Hematopoietic multipotent progenitor cell treated with erythropoietin and hydrocortisone succinate and interleukin-3 and kit ligand, for 17 days (in vitro differentiated cells): Measurements from ENCODE around the gene UCK1.

Experiments
- DNase-seq: peaks from one replicate; pipeline ENCODE4 v3.0.0-alpha.2; 2015; ENCODE audit warnings: low spot score

The UCK1 gene

GRCh38 chr9:131476777-131477345 lies 54.2 kb downstream of the UCK1 start:
- DNase-seq, result no peak

GRCh38 chr9:131475956-131476776 lies 54.9 kb downstream of the UCK1 start:
- no peak for DNase-seq

DNA sequence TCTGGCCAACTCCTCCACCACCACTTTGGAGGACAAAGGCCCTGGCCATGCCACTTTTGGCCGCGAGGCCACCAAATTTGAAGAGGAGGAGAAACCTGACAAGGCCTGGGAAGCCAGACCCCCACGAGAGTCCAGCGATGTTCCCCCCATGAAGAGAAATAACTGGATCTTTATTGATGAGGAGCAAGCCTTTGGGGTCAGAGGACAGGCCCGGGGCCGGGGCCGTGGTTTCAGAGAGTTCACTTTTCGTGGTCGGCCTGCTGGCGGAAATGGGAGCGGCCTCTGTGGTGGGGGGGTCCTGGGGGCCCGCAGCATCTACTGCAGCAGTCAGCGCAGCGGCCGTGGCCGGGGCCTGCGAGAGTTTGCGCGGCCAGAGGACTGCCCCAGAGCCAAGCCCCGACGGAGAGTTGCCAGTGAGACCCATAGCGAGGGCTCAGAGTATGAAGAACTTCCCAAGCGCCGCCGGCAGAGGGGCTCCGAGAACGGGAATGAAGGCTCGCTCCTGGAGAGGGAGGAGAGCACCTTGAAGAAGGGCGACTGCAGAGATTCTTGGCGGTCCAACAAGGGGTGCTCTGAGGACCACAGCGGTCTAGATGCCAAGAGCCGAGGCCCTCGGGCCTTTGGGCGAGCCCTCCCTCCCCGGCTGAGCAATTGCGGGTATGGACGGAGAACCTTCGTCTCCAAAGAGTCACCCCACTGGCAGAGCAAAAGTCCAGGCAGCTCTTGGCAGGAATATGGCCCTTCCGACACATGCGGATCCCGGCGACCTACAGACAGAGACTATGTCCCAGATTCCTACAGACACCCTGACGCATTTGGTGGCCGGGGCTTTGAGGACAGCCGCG lies 55.7 kb downstream of the UCK1 start:
- DNase-seq, result no peak

GRCh38 chr9:131474711-131475110 lies 56.4 kb downstream of the UCK1 start:
- no peak for DNase-seq

DNA sequence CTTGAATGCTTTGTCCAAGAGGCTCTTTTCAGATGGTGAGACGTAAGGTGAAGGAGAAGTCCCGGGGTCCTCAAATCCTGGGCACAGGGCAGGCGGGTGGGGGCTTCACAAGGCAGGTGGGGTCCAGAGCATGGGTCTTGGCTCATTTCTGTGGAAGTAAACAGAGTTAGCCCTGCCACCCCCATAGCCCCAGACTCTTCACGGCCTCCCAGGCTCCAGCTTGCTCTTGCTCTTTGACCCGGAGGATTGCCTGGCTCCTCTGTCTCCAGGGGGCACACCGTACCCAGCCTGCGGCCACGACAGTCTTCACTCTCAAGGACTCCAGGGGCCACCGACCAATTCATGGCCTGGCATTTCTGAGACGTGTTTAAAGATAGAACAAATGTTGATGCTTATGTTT lies 57.2 kb downstream of the UCK1 start:
- no peak for DNase-seq
